NCI-H128 (cell line): ENCODE measurements around the gene FAM24A.

Source experiments
- DNase-seq: peaks from one replicate; lab custom pipeline; 2025; ENCODE audit not compliant: unreplicated experiment; lab: John Stamatoyannopoulos, UW

Gene FAM24A

DNA sequence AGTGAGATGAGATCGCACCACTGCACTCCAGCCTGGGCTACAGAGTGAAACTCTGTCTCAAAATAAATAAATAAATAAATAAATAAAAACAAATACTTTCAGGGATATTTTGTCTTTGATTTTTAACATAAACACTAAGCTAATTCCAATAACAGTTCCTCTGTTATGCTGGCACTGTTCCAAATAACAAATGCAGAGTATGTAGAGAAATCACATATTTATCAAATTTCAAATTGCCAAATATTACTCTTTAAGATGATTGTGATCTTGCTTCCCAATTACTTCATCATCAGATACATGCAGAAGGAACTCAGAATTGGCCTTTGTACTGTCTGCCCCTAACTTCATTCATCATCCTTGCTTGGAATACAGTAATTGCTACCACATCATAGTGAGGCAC, 19.7 kb downstream of the FAM24A start:
- no peak for DNase-seq

DNA sequence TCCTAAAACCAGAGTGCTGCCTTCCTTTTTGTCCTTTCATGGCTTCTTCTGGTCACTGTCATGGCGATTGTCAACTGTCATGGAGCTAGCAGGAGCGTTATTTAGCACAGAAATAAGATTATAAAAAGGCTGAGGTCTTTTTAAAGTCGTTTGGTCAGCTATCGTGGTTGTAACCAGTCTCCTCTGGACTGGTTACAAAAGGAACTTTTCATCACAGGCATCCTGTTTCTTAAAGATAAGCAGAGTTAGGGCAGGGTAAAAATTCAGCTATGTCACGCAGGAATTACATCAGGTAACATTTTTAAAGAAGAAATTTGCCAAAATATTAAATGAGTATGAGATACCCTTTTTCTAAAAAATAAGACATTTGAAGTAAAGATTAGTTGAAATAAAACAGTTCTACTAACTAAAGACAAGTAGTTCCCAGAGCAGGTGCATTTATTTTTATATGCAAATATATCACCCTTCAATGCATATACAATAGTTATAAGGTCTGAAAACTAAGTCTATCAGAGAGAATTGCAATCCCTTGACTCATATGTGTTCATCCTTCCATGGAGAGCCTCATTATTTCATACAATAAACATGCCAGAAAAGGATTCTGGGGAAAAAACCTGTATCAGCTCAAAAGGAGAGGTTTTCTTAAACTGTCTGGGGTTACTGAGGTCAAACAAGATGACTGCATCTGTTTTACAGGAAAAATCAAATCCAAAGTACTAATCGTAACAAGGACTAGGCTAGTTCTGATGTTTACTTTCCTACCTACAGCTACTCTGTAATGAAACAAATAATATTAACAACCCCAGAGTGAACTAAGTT, 20.9 kb downstream of the FAM24A start:
- DNase-seq = no peak

DNA sequence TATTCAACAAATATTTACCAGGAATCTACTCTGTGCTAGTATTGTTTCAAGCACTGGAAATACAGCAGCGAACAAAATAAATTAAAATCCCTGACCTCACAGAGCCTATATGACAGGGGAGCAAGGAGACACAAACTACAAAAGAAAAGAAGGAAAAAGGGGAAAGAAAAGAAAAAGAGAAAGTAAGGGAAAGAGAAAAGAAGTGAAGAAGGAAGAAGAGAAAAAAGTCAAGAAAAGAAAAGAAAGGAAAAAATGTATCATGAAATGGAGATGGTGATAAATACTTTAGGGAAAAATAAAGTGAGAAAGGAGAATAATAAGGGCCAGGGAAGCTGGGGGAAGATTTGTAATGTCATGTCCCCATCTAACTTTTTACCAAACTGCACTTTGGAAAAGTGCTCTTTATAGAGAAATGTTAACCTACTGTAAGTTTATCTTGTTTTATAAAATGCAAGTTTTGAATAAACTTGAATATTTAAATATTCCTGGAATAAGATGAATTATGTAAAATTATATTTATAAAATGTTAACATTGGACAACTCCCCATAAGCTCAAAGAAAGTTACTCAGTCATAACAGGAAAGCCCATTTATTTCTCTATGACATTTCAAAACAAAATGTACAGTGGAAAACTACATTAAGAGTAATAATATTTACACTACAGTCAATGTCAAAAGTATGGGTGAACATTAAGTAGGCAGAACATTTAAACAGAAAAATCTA, 28.9 kb downstream of the FAM24A start:
- DNase-seq = no peak

DNA sequence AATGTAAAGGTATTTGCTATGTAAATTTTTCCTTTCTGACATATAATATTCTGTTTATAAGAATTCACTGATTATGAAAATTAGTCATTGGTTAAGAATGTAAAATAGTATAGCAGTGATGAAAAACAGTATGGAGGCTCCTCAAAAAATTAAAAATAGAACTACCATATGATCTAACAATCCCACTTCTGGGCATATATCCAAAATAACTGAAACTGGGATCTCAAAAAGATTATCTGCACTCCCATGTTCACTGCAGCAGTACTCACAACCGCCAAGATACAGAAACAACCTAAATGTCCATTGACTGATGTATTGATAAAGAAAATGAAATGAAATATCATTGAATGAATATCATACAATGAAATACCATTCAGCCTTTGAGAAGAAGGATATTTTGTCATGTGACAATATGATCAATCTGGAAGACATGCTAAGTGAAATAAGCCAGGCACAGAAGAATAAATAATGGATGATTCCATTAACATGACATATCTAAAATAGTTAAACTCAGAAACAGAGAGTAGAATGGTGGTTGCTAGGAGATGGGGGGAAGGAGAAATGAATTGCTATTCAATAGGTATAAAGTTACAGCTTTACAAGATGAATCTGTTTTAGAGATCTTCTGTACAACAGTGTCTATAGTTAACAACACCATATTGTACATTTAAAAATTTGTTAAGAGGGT, 29.6 kb downstream of the FAM24A start:
- no peak for DNase-seq

DNA sequence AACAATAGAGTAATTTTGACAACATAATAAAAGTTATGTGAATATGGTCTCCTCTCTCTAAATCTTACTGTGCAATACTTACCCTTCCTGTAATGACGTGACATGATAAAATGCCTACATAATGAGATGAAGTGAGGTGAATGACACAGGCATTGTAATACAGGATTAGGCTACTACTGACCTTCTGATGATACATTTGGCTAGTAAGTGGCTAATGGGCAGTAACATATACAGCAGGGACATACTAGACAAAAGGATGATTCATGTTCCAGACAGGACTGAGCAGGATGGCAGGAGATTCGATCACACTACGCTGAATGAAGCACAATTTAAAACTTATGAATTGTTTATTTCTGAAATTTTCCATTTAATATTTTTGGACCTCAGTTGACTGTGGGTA, 38.9 kb downstream of the FAM24A start:
- DNase-seq = no peak

DNA sequence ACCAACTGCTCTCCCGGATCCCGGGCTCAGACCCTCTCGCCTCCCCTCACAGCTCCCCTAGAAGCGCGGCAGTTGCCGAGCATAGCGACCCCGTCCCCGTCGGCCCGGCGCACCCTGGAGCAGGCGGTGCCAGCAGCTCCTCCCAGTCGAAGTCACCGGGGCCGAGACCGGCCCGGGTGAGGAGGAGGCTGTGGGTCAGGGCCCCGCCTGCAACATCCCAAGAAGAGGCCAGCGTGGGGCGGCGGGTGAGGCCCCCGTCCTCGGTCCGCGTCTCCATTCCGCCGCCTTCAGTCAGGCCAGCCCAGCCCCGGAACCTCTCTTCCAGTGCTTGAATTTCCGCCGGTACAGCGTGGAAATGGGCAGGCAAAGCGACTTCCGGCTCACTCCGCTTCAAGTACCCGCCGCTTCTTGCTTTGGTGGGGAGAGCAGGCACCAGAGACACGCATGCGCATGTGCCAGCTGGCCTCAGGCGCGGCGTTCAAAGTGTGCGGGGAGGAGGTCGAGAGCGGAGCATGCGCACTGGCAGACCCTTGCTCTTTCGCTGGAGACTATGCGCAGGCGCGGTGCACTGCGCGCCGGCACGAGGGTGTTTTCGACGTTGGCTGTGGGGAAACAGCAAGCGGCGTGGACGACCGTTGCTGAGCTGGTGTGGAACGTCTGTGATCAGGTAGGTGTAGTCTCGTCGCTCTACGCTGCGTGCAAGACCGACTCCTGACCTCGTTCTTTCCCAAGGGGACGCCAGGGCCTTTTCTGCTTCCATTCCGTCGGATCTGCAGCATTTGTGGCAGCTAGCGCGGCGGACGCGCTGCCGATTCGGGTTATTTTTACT, 43.7 kb downstream of the FAM24A start, which contains the start of gene C10orf88:
Gene C10orf88, minus strand, starts transcription at position 326 of the 829 bp plus-strand sequence. Its CDS starts 49 bp downstream, at position 277.
- DNase-seq = peak; percentile 83

DNA sequence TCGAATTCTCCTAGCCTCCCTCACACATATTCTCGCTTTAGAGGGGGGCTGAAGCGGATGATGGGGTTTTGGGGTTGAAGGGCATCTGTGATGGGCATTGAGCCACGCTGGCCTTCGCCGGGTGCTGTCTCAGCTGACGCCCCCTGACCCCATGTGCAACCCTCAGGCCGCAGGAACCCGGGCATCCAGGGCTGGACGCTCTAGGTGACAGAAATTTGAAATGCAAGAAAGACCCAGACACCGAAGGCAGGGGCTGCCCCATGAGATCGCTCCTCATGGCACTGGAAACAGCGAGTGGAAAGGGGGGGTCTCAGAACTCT, 44.3 kb downstream of the FAM24A start:
- DNase-seq = no peak

DNA sequence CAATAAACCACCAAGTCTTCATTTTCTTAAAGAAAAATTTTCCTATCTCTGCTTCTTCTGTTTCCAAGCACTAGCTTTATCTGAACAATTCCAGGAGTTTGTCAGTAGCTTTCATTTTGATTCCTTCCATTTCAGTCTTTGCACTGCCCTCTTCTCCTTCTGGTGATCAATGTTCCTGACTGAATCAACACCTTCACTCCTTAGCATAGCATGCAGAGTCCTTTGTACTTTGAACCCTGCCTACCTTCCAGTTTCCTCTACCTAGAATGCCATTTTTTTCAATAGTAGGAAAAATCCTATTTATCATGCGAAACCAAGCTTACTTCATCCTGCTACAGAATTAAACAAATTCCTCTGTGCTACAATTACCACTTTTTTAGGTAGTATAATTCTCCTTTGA, 45.5 kb downstream of the FAM24A start:
- no peak for DNase-seq

DNA sequence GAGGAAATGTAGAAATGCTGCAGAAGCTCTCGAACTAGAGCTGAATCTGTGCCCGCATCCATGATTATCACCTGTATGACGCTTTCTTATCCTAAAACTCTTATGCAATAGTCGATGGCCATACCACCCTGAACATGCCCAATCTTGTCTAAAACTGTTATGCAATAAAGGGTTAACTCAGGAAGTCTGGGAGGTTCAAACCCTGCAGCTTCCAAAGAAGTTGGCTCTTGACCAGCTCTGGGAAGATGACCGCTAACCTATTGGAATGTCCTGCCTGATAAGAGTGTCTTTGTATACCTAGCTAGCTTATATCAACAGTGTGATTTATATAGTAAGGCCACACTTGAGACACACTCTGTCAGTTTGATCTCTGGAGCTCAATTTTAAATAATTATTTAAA, 47.1 kb downstream of the FAM24A start:
- DNase-seq = no peak

DNA sequence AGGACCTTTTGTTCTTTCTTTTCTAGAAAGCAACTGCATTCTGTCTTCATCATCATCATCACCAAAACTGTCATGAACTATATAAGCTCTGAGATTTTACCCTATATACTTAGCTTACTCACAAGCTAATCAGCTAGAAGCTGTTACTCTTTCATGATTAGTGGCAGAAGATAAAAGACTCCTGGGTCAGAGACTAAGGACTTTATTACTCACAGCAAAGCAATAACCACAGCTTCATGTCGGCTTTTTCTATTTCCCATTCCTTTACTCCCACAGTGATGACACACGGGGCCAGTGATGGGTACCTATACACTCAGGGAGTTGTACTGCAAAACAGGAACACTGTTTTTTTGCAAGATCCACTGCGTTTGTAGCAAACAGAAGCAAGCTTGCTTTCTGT, 52.0 kb downstream of the FAM24A start:
- DNase-seq = no peak
